ENCODE results near the gene FAM171A2.

The FAM171A2 gene

DNA sequence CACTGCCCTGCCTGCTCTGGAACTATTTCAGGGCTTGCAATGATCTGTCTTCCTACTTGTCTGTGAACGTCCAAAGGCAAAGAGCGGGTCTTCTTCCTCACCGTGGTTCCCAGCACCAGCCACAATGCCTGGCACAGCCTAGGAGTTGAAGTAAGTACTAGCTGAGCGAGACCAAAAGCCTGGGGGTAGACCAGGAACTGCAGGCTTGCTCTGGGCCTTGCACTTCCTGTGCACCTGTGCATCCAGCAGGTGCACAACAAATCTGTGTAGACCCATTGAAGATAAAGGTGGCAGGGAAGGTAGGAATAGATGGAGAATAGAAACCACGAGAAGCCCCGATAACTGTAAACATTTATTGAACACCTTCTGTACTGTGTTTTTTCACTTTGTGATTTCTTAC lies 4.6 kb downstream of the FAM171A2 start:
- no peak overlapping the region for H3K4me3 ChIP-seq (ENCODE audit: low read depth, low read length)
- TF ChIP-seq, protein P1, sequence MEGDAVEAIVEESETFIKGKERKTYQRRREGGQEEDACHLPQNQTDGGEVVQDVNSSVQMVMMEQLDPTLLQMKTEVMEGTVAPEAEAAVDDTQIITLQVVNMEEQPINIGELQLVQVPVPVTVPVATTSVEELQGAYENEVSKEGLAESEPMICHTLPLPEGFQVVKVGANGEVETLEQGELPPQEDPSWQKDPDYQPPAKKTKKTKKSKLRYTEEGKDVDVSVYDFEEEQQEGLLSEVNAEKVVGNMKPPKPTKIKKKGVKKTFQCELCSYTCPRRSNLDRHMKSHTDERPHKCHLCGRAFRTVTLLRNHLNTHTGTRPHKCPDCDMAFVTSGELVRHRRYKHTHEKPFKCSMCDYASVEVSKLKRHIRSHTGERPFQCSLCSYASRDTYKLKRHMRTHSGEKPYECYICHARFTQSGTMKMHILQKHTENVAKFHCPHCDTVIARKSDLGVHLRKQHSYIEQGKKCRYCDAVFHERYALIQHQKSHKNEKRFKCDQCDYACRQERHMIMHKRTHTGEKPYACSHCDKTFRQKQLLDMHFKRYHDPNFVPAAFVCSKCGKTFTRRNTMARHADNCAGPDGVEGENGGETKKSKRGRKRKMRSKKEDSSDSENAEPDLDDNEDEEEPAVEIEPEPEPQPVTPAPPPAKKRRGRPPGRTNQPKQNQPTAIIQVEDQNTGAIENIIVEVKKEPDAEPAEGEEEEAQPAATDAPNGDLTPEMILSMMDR (IDR thresholded peaks at IDR 0.05; ENCODE audit: low read depth, low read length) = no peak

DNA sequence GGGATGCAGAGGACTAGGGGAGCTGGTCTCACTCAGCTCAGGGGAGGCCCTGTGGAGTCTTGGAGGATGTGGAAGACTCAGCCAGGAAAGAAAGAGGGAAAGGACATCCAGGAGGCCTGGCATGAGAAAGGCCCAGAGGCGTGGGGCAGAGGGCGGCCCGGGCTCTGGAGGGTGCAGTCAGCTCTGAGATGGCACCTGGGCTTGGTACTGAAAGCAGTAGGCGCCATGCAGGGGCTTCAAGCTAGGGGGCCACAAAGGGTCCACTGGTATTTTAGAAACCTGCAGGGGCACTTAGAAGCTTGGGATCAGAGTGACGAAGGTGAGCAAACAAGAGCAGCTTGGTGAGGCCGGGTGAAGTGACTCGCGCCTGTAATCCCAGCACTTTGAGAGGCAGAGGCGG lies 5.6 kb downstream of the FAM171A2 start:
- no peak overlapping the region for H3K4me3 ChIP-seq (ENCODE audit: low read depth, low read length)
- TF ChIP-seq, protein P1 (IDR thresholded peaks at IDR 0.05; ENCODE audit: low read depth, low read length) = no peak

DNA sequence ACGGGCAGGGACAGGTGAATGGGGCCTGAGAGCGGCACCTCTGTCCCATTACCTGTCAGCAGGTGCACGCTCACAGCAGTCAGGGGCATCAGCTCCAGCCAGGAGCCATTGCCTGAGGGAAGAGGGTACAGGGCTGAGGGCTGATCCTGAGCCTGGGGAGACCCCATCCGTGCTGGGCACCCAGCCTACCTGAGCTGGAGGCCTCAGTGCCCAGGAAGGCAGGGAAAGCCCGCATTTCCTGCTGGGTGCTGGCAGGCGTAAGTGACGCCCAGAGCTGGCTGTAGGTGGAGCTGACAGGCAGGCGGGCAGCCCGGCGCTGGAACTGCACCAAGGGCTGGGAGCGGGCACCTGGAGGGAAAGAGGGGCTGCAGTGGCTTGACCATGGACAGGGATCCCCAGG lies 7.4 kb downstream of the FAM171A2 start:
- TF ChIP-seq, protein P1 (IDR thresholded peaks at IDR 0.05; ENCODE audit: low read depth, low read length) = no peak
- no peak overlapping the region for H3K4me3 ChIP-seq (ENCODE audit: low read depth, low read length)

DNA sequence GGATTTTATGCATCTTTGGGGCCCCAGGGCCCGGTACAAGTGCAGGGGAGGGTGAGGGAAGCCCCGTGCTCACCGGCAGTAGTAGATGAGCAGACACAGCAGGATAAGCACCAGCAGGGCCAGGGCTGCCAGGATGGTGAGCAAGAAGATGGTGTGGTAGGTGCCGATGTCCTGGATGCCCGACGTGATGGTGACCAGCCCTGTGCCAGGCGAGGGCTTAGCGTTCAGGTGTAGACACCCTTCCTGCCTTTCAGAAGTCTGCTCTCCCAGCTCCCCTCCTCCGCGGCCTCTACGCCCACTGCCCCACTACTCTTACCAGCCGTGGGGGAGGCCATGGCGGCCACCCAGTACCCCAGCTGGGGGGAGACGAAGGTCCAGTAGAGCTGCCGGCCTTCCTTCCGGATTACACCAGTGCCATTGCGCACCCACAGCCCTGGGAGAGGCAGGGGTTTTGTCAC lies 8.0 kb downstream of the FAM171A2 start:
- H3K4me3 ChIP-seq (ENCODE audit: low read depth, low read length) = no peak overlapping the region
- TF ChIP-seq, protein P1 (IDR thresholded peaks at IDR 0.05; ENCODE audit: low read depth, low read length) = no peak

DNA sequence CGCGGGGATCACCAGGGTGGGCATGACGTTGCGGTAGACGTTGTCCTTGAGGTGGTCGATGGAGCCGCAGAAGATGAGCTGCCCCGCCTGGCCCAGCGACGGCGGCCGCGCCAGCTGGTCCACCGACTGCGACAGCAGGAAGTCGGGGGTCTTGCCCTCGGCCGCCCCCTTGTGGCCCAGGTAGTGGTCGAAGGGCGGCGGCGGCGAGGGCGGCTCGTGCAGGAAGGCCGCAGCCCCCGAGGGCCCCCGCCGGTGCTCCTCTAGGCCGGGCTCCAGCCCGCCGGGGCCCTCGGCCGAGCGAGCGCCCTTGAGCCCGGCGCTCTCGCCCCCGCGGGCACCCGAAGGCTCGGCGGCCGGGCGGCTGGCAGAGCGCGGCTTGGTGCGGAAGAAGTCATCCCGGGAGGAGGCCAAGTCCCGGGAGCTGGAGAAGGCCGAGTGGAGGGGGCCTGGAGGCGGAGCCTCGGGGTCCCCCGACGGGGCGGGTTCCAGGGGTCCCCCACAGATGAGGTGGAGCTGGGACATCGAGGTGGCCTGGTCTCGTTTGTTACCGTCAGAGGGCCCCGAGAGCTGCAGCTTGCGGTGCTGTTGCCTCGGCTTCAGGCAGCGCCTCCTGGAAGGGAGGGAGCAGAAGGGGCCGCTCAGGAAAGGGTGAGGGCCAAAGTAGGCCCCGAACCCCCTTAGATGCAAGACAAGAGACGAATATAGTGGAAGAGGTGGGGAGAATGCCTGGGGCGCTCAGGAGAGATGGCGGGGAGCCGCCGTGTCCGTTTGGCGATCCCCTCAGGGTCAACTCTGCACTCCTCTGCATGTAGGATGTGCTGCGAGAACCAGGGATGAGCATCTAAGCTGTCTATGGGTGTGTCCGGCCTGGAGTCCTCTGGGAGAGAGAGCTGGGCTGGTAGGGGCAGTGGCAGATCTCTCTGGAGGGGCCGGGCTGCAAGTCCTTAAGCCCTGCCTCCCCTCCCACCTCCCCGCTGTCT lies 8.8 kb downstream of the FAM171A2 start:
- TF ChIP-seq, protein P1 (IDR thresholded peaks at IDR 0.05; ENCODE audit: low read depth, low read length) = no peak
- no peak overlapping the region for H3K4me3 ChIP-seq (ENCODE audit: low read depth, low read length)

DNA sequence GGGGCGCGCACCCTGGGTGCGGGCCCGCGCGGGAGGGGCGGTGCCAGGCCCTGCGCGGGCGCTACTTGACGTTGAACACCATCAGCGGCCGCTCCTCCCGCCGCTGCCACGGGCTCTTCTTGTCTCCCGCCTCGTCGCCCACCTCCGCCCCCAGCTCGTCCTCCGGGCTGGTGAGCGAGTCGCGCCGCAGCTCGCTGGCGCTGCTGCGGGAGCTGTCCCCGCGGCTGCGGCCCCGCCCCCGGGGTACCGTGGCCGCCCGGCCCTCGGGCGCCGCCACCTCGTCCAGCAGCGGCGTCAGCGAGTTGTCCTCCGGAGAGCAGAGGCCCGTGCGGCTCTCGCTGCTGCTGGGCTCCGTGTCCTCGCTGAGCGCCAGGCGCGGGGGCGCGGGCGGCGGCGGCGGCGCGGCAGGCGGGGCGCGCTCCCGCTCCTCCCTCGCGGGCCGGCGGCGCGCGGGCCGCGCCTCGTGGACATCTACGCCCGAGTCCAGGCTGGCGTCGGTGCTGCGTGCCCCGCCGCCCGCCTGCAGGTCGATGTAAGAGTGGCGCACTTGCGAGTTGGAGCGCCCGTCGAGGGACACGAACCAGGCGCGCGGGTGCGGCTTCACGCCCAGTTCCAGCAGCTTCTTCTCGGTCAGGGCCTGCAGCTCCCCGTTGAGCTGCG lies 9.9 kb downstream of the FAM171A2 start:
- H3K4me3 ChIP-seq (ENCODE audit: low read depth, low read length) = no peak overlapping the region
- TF ChIP-seq, protein P1 (IDR thresholded peaks at IDR 0.05; ENCODE audit: low read depth, low read length) = no peak
